HepG2 (cell line): ENCODE data around the gene GFOD1. TPM values are rescaled to one million over a fixed set of nuclear protein-coding genes. Genes with fewer than 3 reads are reported as not detected.

ENCODE experiments used
- ATAD3A ChIP-seq: sonication (generic); formaldehyde crosslinking; IDR thresholded peaks from 2 replicates; pipeline ENCODE4 v1.4.0; 2020; ENCODE audit warnings: missing genetic modification reagents
- CBFB ChIP-seq: sonication (generic); formaldehyde crosslinking; IDR thresholded peaks from 2 replicates; pipeline ENCODE4 v1.4.0; 2020; ENCODE audit warnings: missing genetic modification reagents
- CBX1 ChIP-seq: IDR thresholded peaks from one replicate; pipeline ENCODE4 v1.6.1; 2016; ENCODE audit warnings: antibody characterized with exemption, low read depth
- CREM ChIP-seq, 2 experiments: sonication (generic) in 1 of 2; formaldehyde crosslinking in 1 of 2; IDR thresholded peaks; 2 replicates each; pipeline versions ENCODE4 v1.4.0 to v1.6.1; 2016 to 2020; ENCODE audit warnings: antibody characterized with exemption in 1 of 2, mild to moderate bottlenecking in 1 of 2, missing genetic modification reagents in 1 of 2
- CTCF ChIP-seq: sonication (generic); formaldehyde crosslinking; IDR thresholded peaks from 2 replicates; pipeline ENCODE4 v1.5.0; 2020; ENCODE audit warnings: mild to moderate bottlenecking, missing genetic modification reagents, moderate library complexity
- GTF2F1 ChIP-seq: fragments of 150-350 bp; IDR thresholded peaks from 2 replicates; pipeline ENCODE4 v1.6.1; 2014; ENCODE audit warnings: low read length
- HDAC2 ChIP-seq: sonication (generic); formaldehyde crosslinking; IDR thresholded peaks from 2 replicates; pipeline ENCODE4 v1.4.0; 2020; ENCODE audit warnings: missing genetic modification reagents
- KMT2A ChIP-seq: sonication (generic); formaldehyde crosslinking; IDR thresholded peaks from 2 replicates; pipeline ENCODE4 v1.4.0; 2020; ENCODE audit warnings: missing genetic modification reagents
- NCOA2 ChIP-seq: sonication (generic); formaldehyde crosslinking; IDR thresholded peaks from 2 replicates; pipeline ENCODE4 v1.8.0; 2022; ENCODE audit warnings: inconsistent platforms
- NR0B2 ChIP-seq: sonication (generic); formaldehyde crosslinking; IDR thresholded peaks from 2 replicates; pipeline ENCODE4 v1.4.0; 2020; ENCODE audit warnings: mild to moderate bottlenecking, missing genetic modification reagents
- USF2 ChIP-seq, 2 experiments: sonication (generic) in 1 of 2; formaldehyde crosslinking in 1 of 2; IDR thresholded peaks; 2 replicates each; pipeline versions ENCODE4 v1.5.1 to v1.6.1; 2011 to 2020; ENCODE audit warnings: borderline replicate concordance in 1 of 2, low read depth in 1 of 2, low read length in 1 of 2, mild to moderate bottlenecking in 1 of 2, missing genetic modification reagents in 1 of 2, moderate library complexity in 1 of 2
- ZBTB21 ChIP-seq: sonication (generic); formaldehyde crosslinking; IDR thresholded peaks from 2 replicates; pipeline ENCODE4 v1.4.0; 2020; ENCODE audit warnings: missing genetic modification reagents
- ZBTB25 ChIP-seq: IDR thresholded peaks from 2 replicates; pipeline ENCODE4 v1.6.1; 2018; ENCODE audit warnings: missing genetic modification reagents
- ZFP91 ChIP-seq: sonication (generic); formaldehyde crosslinking; IDR thresholded peaks from 2 replicates; pipeline ENCODE4 v1.9.0; 2022; ENCODE audit warnings: missing genetic modification reagents, mild to moderate bottlenecking, borderline replicate concordance
- ZFX ChIP-seq: sonication (generic); formaldehyde crosslinking; IDR thresholded peaks from 2 replicates; pipeline ENCODE4 v1.4.0; 2020; ENCODE audit warnings: mild to moderate bottlenecking, low read depth, missing genetic modification reagents, moderate library complexity
- ZNF253 ChIP-seq: sonication (generic); formaldehyde crosslinking; IDR thresholded peaks from 2 replicates; pipeline ENCODE4 v1.8.0; 2022; ENCODE audit warnings: mild to moderate bottlenecking, missing genetic modification reagents, borderline replicate concordance
- ZNF276 ChIP-seq: sonication (generic); formaldehyde crosslinking; IDR thresholded peaks from 2 replicates; pipeline ENCODE4 v1.4.0; 2020; ENCODE audit warnings: mild to moderate bottlenecking, low read depth, missing genetic modification reagents
- ZNF414 ChIP-seq: sonication (generic); formaldehyde crosslinking; IDR thresholded peaks from 2 replicates; pipeline ENCODE4 v1.5.0; 2020; ENCODE audit warnings: missing genetic modification reagents
- ZNF746 ChIP-seq: sonication (generic); formaldehyde crosslinking; IDR thresholded peaks from 2 replicates; pipeline ENCODE4 v1.8.0; 2022; ENCODE audit warnings: mild to moderate bottlenecking, missing genetic modification reagents
- polyA plus RNA-seq, 8 experiments: library from polyadenylated mRNA; depleted of rRNA in 3 of 8; stranded (reverse) in 7 of 8; unstranded in 1 of 8; fragments of >200 nt; fragmentation: Illumina TruSeq in 4 of 8; extraction: Trizol in 4 of 8; gene quantifications; 2 replicates each; pipeline versions ENCODE4 v1.2.1 to v1.2.3, GENCODE V29; 2011 to 2016; ENCODE audit warnings: low read depth in 4 of 8, missing spikeins in 1 of 8, mixed read lengths in 1 of 8; ENCODE audit not compliant: insufficient read depth in 1 of 8
- total RNA-seq, 5 experiments: library from RNA; depleted of rRNA; stranded (reverse); fragments of >200 nt; fragmentation: Illumina TruSeq; extraction: Trizol; gene quantifications; 2 replicates each; pipeline ENCODE4 v1.2.3, GENCODE V29; 2016; ENCODE audit warnings: low read depth in 1 of 5

The GFOD1 gene
- total and polyA plus RNA-seq, 2 of the 13 experiments (the other 11 are each of a cell fraction or from before 2014, with no cell fraction given): 1.9 to 6.4 TPM

- TF ChIP-seq ZFX (CRISPR knock-in tag): peak; percentile 66
- TF ChIP-seq ZNF414: 0 out of 2 replicates have a peak, but pooled peaks have one; percentile 21
- no peak for TF ChIP-seq ZFP91 (CRISPR knock-in tag)
- no peak for TF ChIP-seq CTCF (CRISPR knock-in tag)
- peak; percentile 67; the same call in 1 of the 2 replicates for TF ChIP-seq HDAC2 (CRISPR knock-in tag)
- TF ChIP-seq ZNF746 (CRISPR knock-in tag): no peak
- TF ChIP-seq ZNF253 (CRISPR knock-in tag): no peak
- TF ChIP-seq GTF2F1: no peak
- TF ChIP-seq USF2 (IDR thresholded peaks at IDR 0.05; ENCODE audit: low read depth, low read length): no peak
- TF ChIP-seq USF2 (CRISPR knock-in tag; IDR thresholded peaks at IDR 0.05; ENCODE audit: borderline replicate concordance): no peak
- TF ChIP-seq CREM (IDR thresholded peaks at IDR 0.05): peak; percentile 37; the same call in 1 of the 2 replicates
- TF ChIP-seq CREM (CRISPR knock-in tag; IDR thresholded peaks at IDR 0.05): no peak
- no peak for TF ChIP-seq ZBTB21 (CRISPR knock-in tag)
- TF ChIP-seq CBFB (CRISPR knock-in tag): no peak
- no peak for TF ChIP-seq ZNF276 (CRISPR knock-in tag)
- TF ChIP-seq ZBTB25 (CRISPR knock-in tag): no peak
- TF ChIP-seq NCOA2 (CRISPR knock-in tag): no peak; the same call in 1 of the 2 replicates
- peak; percentile 63; the same call in 1 of the 2 replicates for TF ChIP-seq KMT2A
- no peak for TF ChIP-seq ATAD3A (CRISPR knock-in tag)
- no peak for TF ChIP-seq CBX1
- no peak for TF ChIP-seq NR0B2 (CRISPR knock-in tag)
Measured at GRCh38 chr6:13484138-13484708, 3.2 kb downstream of the GFOD1 start (continued).
